NCI-H748 (cell line): ENCODE measurements around the gene AIF1.
A peak's percentile ranks its signal among the peaks of the same experiment; 100 is the strongest.

Source experiments
- DNase-seq: peaks from one replicate; lab custom pipeline; 2025; ENCODE audit not compliant: unreplicated experiment; lab: John Stamatoyannopoulos, UW

Gene AIF1

GRCh38 chr6:31620586-31621319 lies 5.7 kb downstream of the AIF1 start, which contains the start of gene PRRC2A:
Gene PRRC2A, plus strand, starts transcription at chr6:31620715. Its CDS starts 2,075 bp downstream, at chr6:31622790.
- DNase-seq = peak; percentile 91

- peak; percentile 23 for DNase-seq
Measured at GRCh38 chr6:31621320-31621939, 6.4 kb downstream of the AIF1 start.

GRCh38 chr6:31621991-31622390 lies 7.0 kb downstream of the AIF1 start:
- DNase-seq = no peak

- no peak for DNase-seq
Measured at GRCh38 chr6:31622684-31623091, 7.7 kb downstream of the AIF1 start.

- no peak for DNase-seq
Measured at GRCh38 chr6:31624070-31624469, 9.0 kb downstream of the AIF1 start.

GRCh38 chr6:31626952-31627351 lies 11.9 kb downstream of the AIF1 start:
- DNase-seq = no peak

GRCh38 chr6:31627690-31628287 lies 12.8 kb downstream of the AIF1 start:
- no peak for DNase-seq

- DNase-seq = no peak
Measured at GRCh38 chr6:31629014-31629413, 14.0 kb downstream of the AIF1 start.

- DNase-seq = no peak
Measured at GRCh38 chr6:31630177-31630934, 15.3 kb downstream of the AIF1 start.

- no peak for DNase-seq
Measured at GRCh38 chr6:31631209-31631608, 16.2 kb downstream of the AIF1 start.

GRCh38 chr6:31631681-31632278 lies 16.7 kb downstream of the AIF1 start:
- DNase-seq = no peak

- DNase-seq = no peak
Measured at GRCh38 chr6:31632279-31632946, 17.4 kb downstream of the AIF1 start.

- no peak for DNase-seq
Measured at GRCh38 chr6:31633447-31633846, 18.4 kb downstream of the AIF1 start.

- DNase-seq = no peak
Measured at GRCh38 chr6:31634131-31634530, 19.1 kb downstream of the AIF1 start.

GRCh38 chr6:31634969-31635575 lies 20.0 kb downstream of the AIF1 start:
- no peak for DNase-seq

GRCh38 chr6:31636698-31637596 lies 21.9 kb downstream of the AIF1 start:
- DNase-seq = no peak

GRCh38 chr6:31639043-31639442 lies 24.0 kb downstream of the AIF1 start:
- DNase-seq = no peak

- DNase-seq = no peak
Measured at GRCh38 chr6:31639449-31639861, 24.4 kb downstream of the AIF1 start.

- no peak for DNase-seq
Measured at GRCh38 chr6:31640612-31641011, 25.6 kb downstream of the AIF1 start.
